Panc1 (cell line): ENCODE measurements around the gene BUD31. TPM values are rescaled to one million over a fixed set of nuclear protein-coding genes. Genes with fewer than 3 reads are reported as not detected.

ENCODE experiments used
- ATAC-seq: fragments of 200-7000 bp; cut with Tn5 transposase; 2 replicates; pipeline ENCODE4 v1.9.1; 2020; ENCODE audit warnings: mild to moderate bottlenecking, moderate library complexity
- BruUV-seq: library from RNA; stranded (reverse); fragments of 400-500 nt; replicated peaks from 2 replicates; lab custom pipeline; 2021; lab: Mats Ljungman, UMichigan
- CTCF ChIA-PET: fragments of 300-600 bp; sonication (Branson Sonifier 250); formaldehyde crosslinking; loops from one replicate; lab custom pipeline; 2022; ENCODE audit warnings: antibody characterized with exemption; lab: Charles Lee
- POLR2A ChIA-PET: fragments of 300-600 bp; sonication (Branson Sonifier 250); formaldehyde crosslinking; loops from one replicate; lab custom pipeline; 2022; ENCODE audit warnings: antibody characterized with exemption; lab: Charles Lee
- DNase-seq: peaks from one replicate; pipeline ENCODE4 v3.0.0-alpha.2; 2010; ENCODE audit warnings: low read depth, low spot score
- H3K27ac ChIP-seq: 2 replicates; pipeline ENCODE4 v1.5.1; 2011; ENCODE audit warnings: mild to moderate bottlenecking, low read length, inconsistent platforms
- H3K27me3 ChIP-seq: fragments of 200-500 bp; sonication (Bioruptor generic); 2 replicates; pipeline ENCODE4 v1.6.0; 2014; ENCODE audit warnings: low read length, inconsistent platforms; ENCODE audit not compliant: control insufficient read depth, insufficient read depth
- H3K36me3 ChIP-seq: fragments of 200-500 bp; sonication (Bioruptor generic); 2 replicates; pipeline ENCODE4 v1.5.1; 2014; ENCODE audit warnings: inconsistent platforms, mild to moderate bottlenecking, low read length, moderate library complexity; ENCODE audit not compliant: control insufficient read depth, insufficient read depth
- H3K4me1 ChIP-seq: 2 replicates; pipeline ENCODE4 v1.5.1; 2011; ENCODE audit warnings: inconsistent platforms, mild to moderate bottlenecking, low read length, moderate library complexity; ENCODE audit not compliant: control insufficient read depth, insufficient read depth
- H3K4me3 ChIP-seq, 2 experiments: 2 replicates each; pipeline ENCODE4 v1.5.1; 2011 to 2012; ENCODE audit warnings: low read depth in 2 of 2, low read length in 2 of 2, mild to moderate bottlenecking in 2 of 2, inconsistent platforms in 1 of 2, moderate library complexity in 1 of 2
- H3K9me3 ChIP-seq: fragments of 200-500 bp; sonication (Bioruptor generic); 2 replicates; pipeline ENCODE4 v1.5.1; 2014; ENCODE audit warnings: low read depth, mild to moderate bottlenecking, inconsistent platforms, low read length, moderate library complexity; ENCODE audit not compliant: control insufficient read depth, insufficient read depth
- POLR2AphosphoS5 ChIP-seq: IDR thresholded peaks from 2 replicates; pipeline ENCODE4 v1.6.1; 2012; ENCODE audit warnings: mild to moderate bottlenecking, low read depth, low read length, moderate library complexity
- SIN3A ChIP-seq: IDR thresholded peaks from 2 replicates; pipeline ENCODE4 v1.6.1; 2012; ENCODE audit warnings: low read depth, mild to moderate bottlenecking, low read length, moderate library complexity, borderline replicate concordance; ENCODE audit not compliant: insufficient read depth
- TCF7L2 ChIP-seq: IDR thresholded peaks from 2 replicates; pipeline ENCODE4 v1.6.1; 2011; ENCODE audit warnings: mild to moderate bottlenecking, low read depth, low read length, inconsistent platforms
- in situ Hi-C: cut with HindIII; loops from 2 replicates; pipeline ENCODE4 v1.10.0; 2016; ENCODE audit warnings: low sequenced_read_pairs, low pct_unique_long_range_greater_than_20kb
- intact Hi-C: fragments of 100-400 bp; cut with micrococcal nuclease; formaldehyde crosslinking; loops from one replicate; pipeline ENCODE4 v1.10.0; 2022; ENCODE audit not compliant: unreplicated experiment
- total RNA-seq: library from RNA; stranded (reverse); gene quantifications from one replicate; pipeline ENCODE4 v1.2.1, GENCODE V29; 2021; ENCODE audit not compliant: unreplicated experiment
- TF ChIP-seq, protein P1 (sequence below): fragments of 450-650 bp; IDR thresholded peaks from 2 replicates; pipeline ENCODE4 v1.5.1; 2017; ENCODE audit warnings: mild to moderate bottlenecking
- TF ChIP-seq, protein P2 (sequence below), 2 experiments: IDR thresholded peaks; 2 replicates each; pipeline ENCODE4 v1.6.1; 2011 to 2012; ENCODE audit warnings: low read depth in 2 of 2, control low read depth in 1 of 2, low read length in 1 of 2, mild to moderate bottlenecking in 1 of 2, moderate library complexity in 1 of 2; ENCODE audit not compliant: insufficient read depth in 1 of 2

Gene BUD31
- total RNA-seq, 1 experiment from 2014 or later = 179 TPM

DNA sequence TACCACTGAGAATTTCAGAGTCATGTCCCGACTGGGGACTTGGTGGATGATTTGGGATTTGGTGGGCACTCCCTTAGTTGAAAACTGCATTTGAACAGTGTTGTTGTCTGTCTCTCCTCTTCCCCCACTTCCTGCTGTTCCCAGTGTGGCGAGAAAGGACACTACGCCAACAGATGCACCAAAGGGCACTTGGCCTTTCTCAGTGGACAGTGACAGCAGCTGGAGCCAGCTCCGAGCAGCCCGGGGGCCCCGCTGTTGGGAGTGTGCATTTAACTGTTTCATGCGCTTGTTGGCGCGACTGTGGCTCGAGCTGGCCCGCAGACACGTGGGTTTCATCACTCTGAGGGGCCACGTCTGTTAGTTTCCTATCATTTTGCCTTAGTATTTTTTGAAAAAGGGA is 47.5 kb downstream of the BUD31 start:
- Histone ChIP-seq H3K27me3 (no peaks in the 10 kb centered on the region), H3K27ac (peak overlapping the region; percentile 34; the same call in 1 of the 2 replicates), H3K9me3 (no peaks in the 10 kb centered on the region), H3K36me3 (peaks cover 14% of the 10 kb centered on the region), H3K4me1 (no peaks in the 10 kb centered on the region), H3K4me3 (no peak overlapping the region)
- no TSS peak for BruUV-seq
- in situ Hi-C loops = no loop called here
- TF ChIP-seq, protein P1, sequence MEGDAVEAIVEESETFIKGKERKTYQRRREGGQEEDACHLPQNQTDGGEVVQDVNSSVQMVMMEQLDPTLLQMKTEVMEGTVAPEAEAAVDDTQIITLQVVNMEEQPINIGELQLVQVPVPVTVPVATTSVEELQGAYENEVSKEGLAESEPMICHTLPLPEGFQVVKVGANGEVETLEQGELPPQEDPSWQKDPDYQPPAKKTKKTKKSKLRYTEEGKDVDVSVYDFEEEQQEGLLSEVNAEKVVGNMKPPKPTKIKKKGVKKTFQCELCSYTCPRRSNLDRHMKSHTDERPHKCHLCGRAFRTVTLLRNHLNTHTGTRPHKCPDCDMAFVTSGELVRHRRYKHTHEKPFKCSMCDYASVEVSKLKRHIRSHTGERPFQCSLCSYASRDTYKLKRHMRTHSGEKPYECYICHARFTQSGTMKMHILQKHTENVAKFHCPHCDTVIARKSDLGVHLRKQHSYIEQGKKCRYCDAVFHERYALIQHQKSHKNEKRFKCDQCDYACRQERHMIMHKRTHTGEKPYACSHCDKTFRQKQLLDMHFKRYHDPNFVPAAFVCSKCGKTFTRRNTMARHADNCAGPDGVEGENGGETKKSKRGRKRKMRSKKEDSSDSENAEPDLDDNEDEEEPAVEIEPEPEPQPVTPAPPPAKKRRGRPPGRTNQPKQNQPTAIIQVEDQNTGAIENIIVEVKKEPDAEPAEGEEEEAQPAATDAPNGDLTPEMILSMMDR = no peak
- no peak for TF ChIP-seq SIN3A
- TF ChIP-seq TCF7L2 = no peak
- no peak for TF ChIP-seq POLR2AphosphoS5
- TF ChIP-seq, protein P2, sequence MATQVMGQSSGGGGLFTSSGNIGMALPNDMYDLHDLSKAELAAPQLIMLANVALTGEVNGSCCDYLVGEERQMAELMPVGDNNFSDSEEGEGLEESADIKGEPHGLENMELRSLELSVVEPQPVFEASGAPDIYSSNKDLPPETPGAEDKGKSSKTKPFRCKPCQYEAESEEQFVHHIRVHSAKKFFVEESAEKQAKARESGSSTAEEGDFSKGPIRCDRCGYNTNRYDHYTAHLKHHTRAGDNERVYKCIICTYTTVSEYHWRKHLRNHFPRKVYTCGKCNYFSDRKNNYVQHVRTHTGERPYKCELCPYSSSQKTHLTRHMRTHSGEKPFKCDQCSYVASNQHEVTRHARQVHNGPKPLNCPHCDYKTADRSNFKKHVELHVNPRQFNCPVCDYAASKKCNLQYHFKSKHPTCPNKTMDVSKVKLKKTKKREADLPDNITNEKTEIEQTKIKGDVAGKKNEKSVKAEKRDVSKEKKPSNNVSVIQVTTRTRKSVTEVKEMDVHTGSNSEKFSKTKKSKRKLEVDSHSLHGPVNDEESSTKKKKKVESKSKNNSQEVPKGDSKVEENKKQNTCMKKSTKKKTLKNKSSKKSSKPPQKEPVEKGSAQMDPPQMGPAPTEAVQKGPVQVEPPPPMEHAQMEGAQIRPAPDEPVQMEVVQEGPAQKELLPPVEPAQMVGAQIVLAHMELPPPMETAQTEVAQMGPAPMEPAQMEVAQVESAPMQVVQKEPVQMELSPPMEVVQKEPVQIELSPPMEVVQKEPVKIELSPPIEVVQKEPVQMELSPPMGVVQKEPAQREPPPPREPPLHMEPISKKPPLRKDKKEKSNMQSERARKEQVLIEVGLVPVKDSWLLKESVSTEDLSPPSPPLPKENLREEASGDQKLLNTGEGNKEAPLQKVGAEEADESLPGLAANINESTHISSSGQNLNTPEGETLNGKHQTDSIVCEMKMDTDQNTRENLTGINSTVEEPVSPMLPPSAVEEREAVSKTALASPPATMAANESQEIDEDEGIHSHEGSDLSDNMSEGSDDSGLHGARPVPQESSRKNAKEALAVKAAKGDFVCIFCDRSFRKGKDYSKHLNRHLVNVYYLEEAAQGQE (IDR thresholded peaks at IDR 0.05; ENCODE audit: insufficient read depth in 1 of 2, low read depth in 2 of 2, low read length in 1 of 2) = no peak
- ATAC-seq = no peak
- ChIA-PET CTCF (no interaction called here), POLR2A (interaction anchor here (0.5 kb wide), 1 partner anchor 10 kb away, joined by 6 read pairs; no protein-coding TSS in a partner anchor)
- DNase-seq = no peak
- intact Hi-C loops = no loop called here

DNA sequence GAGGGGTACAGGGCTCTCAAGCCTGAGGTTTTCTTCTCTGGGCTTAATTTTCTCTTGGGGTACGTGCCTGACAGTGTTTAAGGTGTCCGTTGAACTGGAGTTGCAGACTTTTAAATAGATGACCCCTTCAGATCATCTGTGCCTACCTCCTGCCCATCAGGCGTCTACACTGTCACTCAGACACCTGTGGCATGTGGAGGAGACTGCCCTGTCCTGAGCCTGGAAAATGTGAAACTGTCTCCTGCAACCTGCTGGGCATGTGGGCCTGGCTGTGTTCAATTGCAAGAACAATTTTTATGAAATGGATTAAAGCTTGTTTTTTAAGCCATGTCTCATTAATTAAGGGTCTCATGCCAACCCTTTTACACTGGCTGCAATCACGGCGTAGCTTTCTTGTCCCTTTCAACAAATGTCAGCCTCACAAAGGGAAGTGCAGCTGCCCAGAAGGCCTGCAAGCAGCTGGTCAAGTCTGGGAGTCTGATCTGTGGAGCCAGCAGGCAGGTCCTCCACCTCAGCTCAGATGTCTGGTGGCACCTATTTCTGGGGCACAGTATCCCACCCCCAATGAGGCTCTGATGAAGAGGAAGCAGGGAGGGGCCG is 48.4 kb downstream of the BUD31 start:
- Histone ChIP-seq H3K4me1 (no peaks in the 10 kb centered on the region), H3K27ac (no peak overlapping the region), H3K36me3 (peaks cover 14% of the 10 kb centered on the region), H3K9me3 (no peaks in the 10 kb centered on the region), H3K27me3 (no peaks in the 10 kb centered on the region), H3K4me3 (no peak overlapping the region)
- no TSS peak for BruUV-seq
- in situ Hi-C loops = no loop called here
- intact Hi-C loops = no loop called here
- DNase-seq = no peak
- TF ChIP-seq, protein P1 = no peak
- TF ChIP-seq TCF7L2 (no peak), SIN3A (no peak), POLR2AphosphoS5 (no peak)
- TF ChIP-seq, protein P2 (IDR thresholded peaks at IDR 0.05; ENCODE audit: insufficient read depth in 1 of 2, low read depth in 2 of 2, low read length in 1 of 2) = no peak
- ATAC-seq = no peak
- POLR2A ChIA-PET = interaction anchor here (0.5 kb wide), 1 partner anchor 11 kb away, joined by 3 read pairs; no protein-coding TSS in a partner anchor
- CTCF ChIA-PET = no interaction called here
